Right atrium auricular region (tissue), 2 donors: ENCODE results near the gene NAA10. TPM values are rescaled to one million over a fixed set of nuclear protein-coding genes. Genes with fewer than 3 reads are reported as not detected.
A peak's percentile ranks its signal among the peaks of the same experiment; 100 is the strongest.

Experiments used
- DNase-seq: peaks from one replicate; pipeline ENCODE4 v3.0.0-alpha.2; 2019; ENCODE audit warnings: low spot score
- H3K27ac ChIP-seq, 2 donors: fragments of 200-600 bp; sonication (generic); 1 replicate in 1 of 2; 2 replicates in 1 of 2; pipeline ENCODE4 v1.5.1; 2016 to 2019
- H3K27me3 ChIP-seq, 2 donors: fragments of 200-600 bp; sonication (generic); one replicate each; pipeline versions ENCODE4 v1.5.1 to v1.6.0; 2017 to 2019
- H3K36me3 ChIP-seq: fragments of 200-600 bp; sonication (generic); one replicate; pipeline ENCODE4 v1.5.1; 2016
- H3K4me1 ChIP-seq, 2 donors: fragments of 200-600 bp; sonication (generic); one replicate each; pipeline versions ENCODE4 v1.5.1 to v1.6.0; 2017 to 2019
- H3K4me3 ChIP-seq, 2 donors: fragments of 200-600 bp; sonication (generic); 1 replicate in 1 of 2; 2 replicates in 1 of 2; pipeline ENCODE4 v1.5.1; 2017 to 2019; ENCODE audit warnings: mild to moderate bottlenecking in 1 of 2, moderate library complexity in 1 of 2
- H3K9me3 ChIP-seq, 2 donors: fragments of 200-600 bp; sonication (generic); one replicate each; pipeline ENCODE4 v1.5.1; 2019
- total RNA-seq, 2 donors: library from RNA; depleted of rRNA; stranded (reverse); fragments of >200 nt; gene quantifications; one replicate each; pipeline ENCODE4 v1.1.0, GENCODE V29; 2016
- TF ChIP-seq, protein P1 (sequence below), 2 donors: fragments of 200-600 bp; sonication (generic); IDR thresholded peaks; one replicate each; pipeline ENCODE4 v1.5.1; 2019; ENCODE audit warnings: antibody characterized with exemption in 2 of 2

The NAA10 gene
- total RNA-seq, 2 donors from 2014 or later, result 66.5 to 70.2 TPM

GRCh38 chrX:153948002-153948466 is 13.2 kb upstream of the NAA10 start:
- DNase-seq, result no peak
- Histone ChIP-seq H3K4me1 (peaks cover 0 to 4% of the 10 kb centered on the region in 2 donors), H3K27me3 (no peaks in the 10 kb centered on the region), H3K4me3 (no peak overlapping the region), H3K36me3 (peaks cover 42% of the 10 kb centered on the region), H3K27ac (peak overlapping the region; percentile 53 to 63), H3K9me3 (no peaks in the 10 kb centered on the region)
- TF ChIP-seq, protein P1, sequence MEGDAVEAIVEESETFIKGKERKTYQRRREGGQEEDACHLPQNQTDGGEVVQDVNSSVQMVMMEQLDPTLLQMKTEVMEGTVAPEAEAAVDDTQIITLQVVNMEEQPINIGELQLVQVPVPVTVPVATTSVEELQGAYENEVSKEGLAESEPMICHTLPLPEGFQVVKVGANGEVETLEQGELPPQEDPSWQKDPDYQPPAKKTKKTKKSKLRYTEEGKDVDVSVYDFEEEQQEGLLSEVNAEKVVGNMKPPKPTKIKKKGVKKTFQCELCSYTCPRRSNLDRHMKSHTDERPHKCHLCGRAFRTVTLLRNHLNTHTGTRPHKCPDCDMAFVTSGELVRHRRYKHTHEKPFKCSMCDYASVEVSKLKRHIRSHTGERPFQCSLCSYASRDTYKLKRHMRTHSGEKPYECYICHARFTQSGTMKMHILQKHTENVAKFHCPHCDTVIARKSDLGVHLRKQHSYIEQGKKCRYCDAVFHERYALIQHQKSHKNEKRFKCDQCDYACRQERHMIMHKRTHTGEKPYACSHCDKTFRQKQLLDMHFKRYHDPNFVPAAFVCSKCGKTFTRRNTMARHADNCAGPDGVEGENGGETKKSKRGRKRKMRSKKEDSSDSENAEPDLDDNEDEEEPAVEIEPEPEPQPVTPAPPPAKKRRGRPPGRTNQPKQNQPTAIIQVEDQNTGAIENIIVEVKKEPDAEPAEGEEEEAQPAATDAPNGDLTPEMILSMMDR (IDR thresholded peaks at IDR 0.05), result no peak

GRCh38 chrX:153947009-153947769 is 12.4 kb upstream of the NAA10 start:
- TF ChIP-seq, protein P1 (IDR thresholded peaks at IDR 0.05), result peak; percentile 68 to 87
- H3K4me3 ChIP-seq, result no peak overlapping the region
- H3K9me3 ChIP-seq, result no peaks in the 10 kb centered on the region
- H3K27ac ChIP-seq, result peak overlapping the region; percentile 53 to 63
- peaks cover 34% of the 10 kb centered on the region for H3K36me3 ChIP-seq
- DNase-seq, result peak; percentile 67
- H3K27me3 ChIP-seq, result no peaks in the 10 kb centered on the region
- H3K4me1 ChIP-seq, result no peaks in the 10 kb centered on the region

DNA sequence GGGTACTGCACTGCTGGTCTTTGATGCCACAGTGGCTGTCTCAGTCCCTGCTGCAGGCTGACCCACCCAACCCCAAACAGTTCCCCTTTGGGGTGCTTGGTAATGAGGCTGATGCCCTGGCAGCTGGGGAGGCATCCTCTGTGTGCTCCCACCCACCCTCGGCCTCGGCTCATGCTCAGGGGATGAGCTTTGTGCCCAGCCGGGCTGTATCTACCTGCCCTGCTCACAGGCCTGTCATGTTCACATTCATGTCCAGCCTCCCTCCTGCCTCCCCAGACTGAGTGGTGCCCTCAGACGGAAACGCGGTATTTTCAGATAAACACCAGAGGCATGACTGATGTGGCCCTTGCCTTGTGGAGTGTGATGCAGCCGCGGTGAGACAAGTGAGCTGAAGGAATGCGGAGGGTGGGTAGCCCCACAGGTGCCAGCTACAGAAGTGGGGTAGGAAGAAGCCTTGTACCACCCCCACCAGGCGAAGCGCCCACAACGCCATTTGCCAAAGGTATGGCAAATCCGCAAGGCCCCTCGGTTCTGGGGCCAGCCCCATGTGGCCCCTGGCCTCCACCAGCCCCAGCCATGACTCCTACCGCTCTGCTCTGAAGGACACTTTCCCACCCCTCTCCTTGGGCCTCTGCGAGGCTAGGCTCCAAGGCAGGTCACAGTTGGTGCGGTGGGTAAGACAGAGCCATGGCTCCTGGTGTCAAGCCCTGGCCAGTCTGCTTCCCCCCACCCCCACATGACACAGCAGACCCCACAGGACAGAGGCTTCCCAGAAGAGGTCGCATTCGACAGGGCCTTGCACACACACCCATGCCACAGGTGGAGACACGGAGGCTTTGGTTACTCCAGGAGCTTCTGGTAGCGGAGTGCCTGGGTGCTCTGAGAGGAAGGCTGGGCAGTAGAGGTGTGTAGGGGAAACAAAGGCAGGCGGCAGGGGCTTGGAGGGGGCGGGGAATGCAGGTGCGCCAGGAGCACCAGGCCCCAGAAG is 11.4 kb upstream of the NAA10 start:
- DNase-seq, result no peak
- no peaks in the 10 kb centered on the region for H3K27me3 ChIP-seq
- no peak overlapping the region for H3K27ac ChIP-seq
- H3K36me3 ChIP-seq, result peaks cover 25% of the 10 kb centered on the region
- no peaks in the 10 kb centered on the region for H3K9me3 ChIP-seq
- TF ChIP-seq, protein P1 (IDR thresholded peaks at IDR 0.05), result no peak
- H3K4me1 ChIP-seq, result no peaks in the 10 kb centered on the region
- H3K4me3 ChIP-seq, result no peak overlapping the region

DNA sequence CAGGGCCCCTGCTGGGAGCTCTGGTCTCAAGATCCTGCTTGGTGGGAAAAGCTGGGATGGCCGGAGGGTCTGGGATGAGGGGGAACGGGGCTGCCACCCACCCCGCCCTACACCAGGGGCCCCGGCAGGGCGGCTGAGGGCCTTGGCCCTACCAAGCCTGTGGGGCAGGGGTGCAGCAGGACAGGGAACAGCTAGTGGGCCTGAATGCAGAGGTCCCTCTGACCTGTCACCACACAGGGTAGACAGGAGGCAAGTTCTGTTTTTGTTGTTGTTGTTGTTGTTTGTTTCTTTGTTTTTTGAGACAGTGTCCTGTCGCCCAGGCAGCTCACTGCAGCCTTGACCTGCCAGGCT is 9.9 kb upstream of the NAA10 start:
- Histone ChIP-seq H3K4me1 (no peaks in the 10 kb centered on the region), H3K27me3 (no peaks in the 10 kb centered on the region), H3K4me3 (peak overlapping the region; percentile 35 to 44), H3K9me3 (no peaks in the 10 kb centered on the region), H3K27ac (peak overlapping the region; percentile 53 to 61), H3K36me3 (peaks cover 10% of the 10 kb centered on the region)
- TF ChIP-seq, protein P1 (IDR thresholded peaks at IDR 0.05), result no peak
- no peak for DNase-seq

DNA sequence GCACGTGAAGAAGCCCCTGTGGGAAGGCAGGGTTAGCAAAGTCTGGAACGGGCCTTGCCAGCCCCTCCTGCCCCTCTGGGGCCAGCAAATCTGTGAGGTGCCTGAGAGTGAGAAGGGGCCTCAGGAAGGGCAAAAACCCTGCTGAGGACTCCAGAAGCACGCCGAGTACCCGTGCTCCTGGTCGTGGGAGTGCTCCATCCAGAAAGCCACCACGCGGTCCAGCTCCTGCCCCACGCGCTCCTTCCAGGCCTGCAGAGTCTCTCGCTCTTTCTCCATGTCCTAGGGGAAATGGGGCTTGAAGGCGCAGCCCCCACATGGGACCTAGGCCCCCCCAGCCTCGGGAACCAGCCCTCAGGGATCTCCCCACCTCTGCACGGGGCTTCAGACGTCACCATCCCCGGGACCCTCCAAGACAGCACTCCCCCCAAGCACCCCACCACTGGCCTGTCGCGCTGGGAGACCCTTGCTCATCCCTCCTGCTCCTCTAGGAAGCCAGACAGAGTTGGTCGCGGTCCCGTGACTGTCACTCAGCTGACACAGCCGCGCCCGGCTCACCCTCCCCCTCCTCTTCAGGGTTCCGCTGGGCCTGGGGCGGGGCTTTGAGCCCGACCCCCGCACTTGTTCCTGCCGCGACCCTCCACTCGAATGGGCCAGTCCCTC is 9.4 kb upstream of the NAA10 start, which contains the start of gene RENBP:
Gene RENBP, minus strand, starts transcription at position 504 of the 660 bp plus-strand sequence. Its CDS starts 33 bp downstream, at position 471.
- Histone ChIP-seq H3K36me3 (peaks cover 5% of the 10 kb centered on the region), H3K27me3 (no peaks in the 10 kb centered on the region), H3K4me3 (peak within 1 kb of the TSS; percentile 35 to 44), H3K4me1 (no peaks in the 10 kb centered on the region), H3K27ac (peak within 1 kb of the TSS; percentile 53 to 61), H3K9me3 (no peaks in the 10 kb centered on the region)
- TF ChIP-seq, protein P1 (IDR thresholded peaks at IDR 0.05), result no peak
- DNase-seq, result no peak
